Pancreas (tissue), 10 donors: ENCODE measurements around the gene THUMPD3. TPM values are rescaled to one million over a fixed set of nuclear protein-coding genes. Genes with fewer than 3 reads are reported as not detected.

ENCODE experiments used
- ATAC-seq, 4 donors: fragments of 200-7000 bp; cut with Tn5 transposase; one replicate each; pipeline versions ENCODE4 v1.8.0 to v1.9.1; 2020; ENCODE audit warnings: mild to moderate bottlenecking in 4 of 4, moderate library complexity in 4 of 4
- DNase-seq, 6 donors: peaks; one replicate each; pipeline ENCODE4 v3.0.0-alpha.2; 2020
- FAIRE-seq: peaks from 2 replicates; lab custom pipeline; 2012; peaks lifted over from hg19 to GRCh38; lab: Jason Lieb, UNC
- H3K27ac ChIP-seq, 4 donors: fragments of 200-600 bp; sonication (generic); 1 replicate in 3 of 4; 2 replicates in 1 of 4; pipeline versions ENCODE4 v1.5.0 to v1.8.0; 2020
- H3K27me3 ChIP-seq, 4 donors: fragments of 200-600 bp; one replicate each; pipeline ENCODE4 v1.8.0; 2021
- H3K36me3 ChIP-seq, 3 donors: fragments of 200-600 bp; sonication (generic) in 1 of 3; one replicate each; pipeline versions ENCODE4 v1.5.0 to v1.8.0; 2020 to 2021
- H3K4me1 ChIP-seq, 3 donors: fragments of 200-600 bp; one replicate each; pipeline ENCODE4 v1.8.0; 2021
- H3K4me3 ChIP-seq, 4 donors: fragments of 200-600 bp; sonication (generic) in 2 of 4; one replicate each; pipeline versions ENCODE4 v1.5.0 to v1.8.0; 2020 to 2021
- H3K9me3 ChIP-seq, 4 donors: fragments of 200-600 bp; one replicate each; pipeline ENCODE4 v1.8.0; 2021
- WGBS, 2 donors: extraction: QIAGEN DNeasy Blood & Tissue Kit; methylation state at CpG; one replicate each; pipeline ENCODE4 v1.1.7; 2013; 5-methylcytosine and 5-hydroxymethylcytosine counted together
- intact Hi-C, 3 donors: fragments of 100-400 bp; cut with DNase I; formaldehyde crosslinking; loops; one replicate each; pipeline versions ENCODE4 v1.11.1 to v1.14.2; 2022
- polyA plus RNA-seq, 2 donors: library from polyadenylated mRNA; stranded (reverse); fragments of 200-250 nt; gene quantifications; one replicate each; pipeline ENCODE4 v1.2.3, GENCODE V29; 2013
- total RNA-seq, 6 donors: library from RNA; stranded (reverse); fragmentation: NEBNext Ultra II Directional in 4 of 6; extraction: Animal tissue kit (Norgen Biotek cat#: 25700) in 4 of 6; gene quantifications; one replicate each; pipeline versions ENCODE4 v1.2.1 to v1.2.4, GENCODE V29; 2021 to 2023
- TF ChIP-seq, protein P1 (sequence below), 4 donors: fragments of 200-600 bp; sonication (generic) in 3 of 4; IDR thresholded peaks; one replicate each; pipeline versions ENCODE4 v1.5.0 to v1.8.0; 2021; ENCODE audit warnings: antibody characterized with exemption in 4 of 4
- donor health status: healthy with polysubstance abuse.
- donor health status: DM: no; HTN: no; CAD: no; lungs with moderate emphysema.
- donor health status: DM: no; HTN: no; CAD: no.
- donor health status: control.
- donor health status: control.
- donor health status: Bipolar disorder and iron deficiency.
- donor health status: DM: yes; HTN: yes; CAD: no.
- donor health status: DM: no; HTN: no; CAD: no.
- donor health status: DM: no; HTN: no; CAD: no.
- donor health status: DM: yes; HTN: yes; CAD: no.

The THUMPD3 gene
- total and polyA plus RNA-seq, 8 donors: 12.0 to 22.5 (median 16.4) TPM

DNA sequence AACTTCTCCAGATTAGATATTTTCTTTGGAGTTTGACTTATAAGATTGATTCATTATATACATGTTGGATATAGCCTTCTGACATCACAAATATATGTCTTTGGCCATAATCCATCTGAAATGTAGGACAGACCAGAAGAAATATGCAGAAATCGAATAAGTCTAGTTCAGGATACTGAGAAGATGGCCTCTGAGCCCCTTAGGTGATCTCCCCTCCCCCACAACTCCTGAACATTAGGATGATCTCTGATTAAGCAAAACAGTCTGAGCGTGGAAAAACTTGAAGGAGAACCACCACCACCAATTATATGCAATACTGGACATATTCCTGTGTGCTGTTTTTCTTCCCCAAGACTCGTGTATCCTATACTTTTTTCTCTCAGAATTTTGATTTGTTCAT lies 37.8 kb downstream of the THUMPD3 start:
- 22 to 27% methylated on average over 3 of the region's 3 CpGs for WGBS, 2 donors
- Histone ChIP-seq H3K27me3 (no peaks in the 10 kb centered on the region), H3K4me3 (peak overlapping the region in 1 of 4 donors; percentile 94), H3K27ac (peak overlapping the region in 2 of 4 donors; percentile 98 to 99), H3K4me1 (peaks cover 45 to 58% (median 56%) of the 10 kb centered on the region in 3 donors), H3K36me3 (no peaks in the 10 kb centered on the region), H3K9me3 (no peaks in the 10 kb centered on the region)
- TF ChIP-seq, protein P1, sequence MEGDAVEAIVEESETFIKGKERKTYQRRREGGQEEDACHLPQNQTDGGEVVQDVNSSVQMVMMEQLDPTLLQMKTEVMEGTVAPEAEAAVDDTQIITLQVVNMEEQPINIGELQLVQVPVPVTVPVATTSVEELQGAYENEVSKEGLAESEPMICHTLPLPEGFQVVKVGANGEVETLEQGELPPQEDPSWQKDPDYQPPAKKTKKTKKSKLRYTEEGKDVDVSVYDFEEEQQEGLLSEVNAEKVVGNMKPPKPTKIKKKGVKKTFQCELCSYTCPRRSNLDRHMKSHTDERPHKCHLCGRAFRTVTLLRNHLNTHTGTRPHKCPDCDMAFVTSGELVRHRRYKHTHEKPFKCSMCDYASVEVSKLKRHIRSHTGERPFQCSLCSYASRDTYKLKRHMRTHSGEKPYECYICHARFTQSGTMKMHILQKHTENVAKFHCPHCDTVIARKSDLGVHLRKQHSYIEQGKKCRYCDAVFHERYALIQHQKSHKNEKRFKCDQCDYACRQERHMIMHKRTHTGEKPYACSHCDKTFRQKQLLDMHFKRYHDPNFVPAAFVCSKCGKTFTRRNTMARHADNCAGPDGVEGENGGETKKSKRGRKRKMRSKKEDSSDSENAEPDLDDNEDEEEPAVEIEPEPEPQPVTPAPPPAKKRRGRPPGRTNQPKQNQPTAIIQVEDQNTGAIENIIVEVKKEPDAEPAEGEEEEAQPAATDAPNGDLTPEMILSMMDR (IDR thresholded peaks at IDR 0.05): no peak
- DNase-seq (no peak), FAIRE-seq (no peak), ATAC-seq (no peak)
- intact Hi-C loops: no loop called here

DNA sequence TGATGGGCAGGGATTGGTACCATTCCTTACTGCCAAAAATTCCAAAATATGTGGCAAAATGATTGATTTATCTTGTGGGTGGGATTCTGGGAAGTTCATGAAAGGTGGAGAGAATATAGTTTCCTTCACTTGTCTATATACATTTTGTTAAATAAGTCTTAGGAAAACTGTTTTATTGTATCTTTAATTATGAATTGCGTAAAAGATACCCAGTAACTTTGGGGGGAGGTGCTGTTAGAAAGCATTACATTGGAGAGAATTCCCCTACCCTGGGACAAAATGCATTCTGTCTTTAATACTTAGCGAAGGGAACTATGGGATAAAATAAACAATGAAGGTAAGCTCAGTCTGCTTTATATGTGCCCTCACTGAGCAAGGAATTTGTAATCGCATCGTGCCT lies 39.1 kb downstream of the THUMPD3 start:
- intact Hi-C loops: no loop called here
- no peak for ATAC-seq
- H3K4me3 ChIP-seq: no peak overlapping the region

DNA sequence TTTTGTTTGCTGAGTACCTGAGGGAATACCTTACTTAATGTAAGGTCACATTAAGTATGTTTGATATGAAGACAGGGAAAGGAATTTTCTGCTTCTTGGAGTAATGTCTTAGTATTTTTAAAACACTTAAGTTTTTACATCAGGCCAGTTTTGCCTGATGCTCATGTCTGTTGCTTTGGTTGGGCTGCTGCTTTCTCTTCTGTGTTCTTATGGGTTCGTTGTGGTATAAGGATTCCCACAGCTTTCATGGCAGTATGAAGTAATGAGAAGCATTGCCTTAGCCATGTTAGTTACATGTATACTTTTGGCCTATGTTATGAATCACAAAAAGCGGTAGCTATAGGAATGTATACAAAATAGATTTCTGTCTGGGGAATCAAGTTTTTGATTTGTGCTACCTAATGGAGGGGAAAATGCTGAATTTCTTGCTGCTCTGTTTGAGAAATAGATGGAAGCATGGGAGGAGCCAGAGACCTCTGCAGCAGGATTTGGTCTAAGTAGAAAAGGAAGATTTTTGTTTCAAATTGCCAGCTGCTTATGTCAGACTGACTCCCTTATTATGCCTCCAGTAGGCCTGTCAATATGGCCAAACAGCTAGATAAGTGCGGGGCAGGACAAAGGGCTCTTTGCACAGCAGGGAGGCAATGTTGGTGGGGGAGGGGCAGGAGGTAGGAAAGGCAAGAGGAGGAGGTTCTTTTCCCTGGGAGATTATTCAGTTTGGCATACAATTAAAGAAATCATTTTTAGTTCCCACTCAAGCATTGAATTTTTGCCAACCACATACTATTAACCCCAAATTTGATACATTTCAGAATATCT lies 39.8 kb downstream of the THUMPD3 start:
- Histone ChIP-seq H3K4me1 (peaks cover 48 to 64% (median 62%) of the 10 kb centered on the region in 3 donors), H3K9me3 (no peaks in the 10 kb centered on the region), H3K27ac (peak overlapping the region in 2 of 4 donors; percentile 9 to 20), H3K4me3 (no peak overlapping the region), H3K27me3 (no peaks in the 10 kb centered on the region), H3K36me3 (no peaks in the 10 kb centered on the region)
- FAIRE-seq (no peak), DNase-seq (peak in 5 of 6 donors; percentile 49 to 69 (median 60)), ATAC-seq (peak; percentile 15 to 58 (median 38))
- intact Hi-C loops: no loop called here
- TF ChIP-seq, protein P1 (IDR thresholded peaks at IDR 0.05): no peak
- WGBS, 2 donors: 10 to 12% methylated on average over 3 of the region's 3 CpGs

More for the DNA sequence above, 39.1 kb downstream of the THUMPD3 start:
- 15 to 18% methylated on average over 4 of the region's 4 CpGs for WGBS, 2 donors
- H3K9me3 ChIP-seq: no peaks in the 10 kb centered on the region
- TF ChIP-seq, protein P1 (IDR thresholded peaks at IDR 0.05): no peak
- no peaks in the 10 kb centered on the region for H3K27me3 ChIP-seq
- no peaks in the 10 kb centered on the region for H3K36me3 ChIP-seq
- peaks cover 48 to 64% (median 61%) of the 10 kb centered on the region in 3 donors for H3K4me1 ChIP-seq
- peak overlapping the region in 3 of 4 donors; percentile 8 to 20 (median 9) for H3K27ac ChIP-seq
- no peak for DNase-seq
- FAIRE-seq: no peak

DNA sequence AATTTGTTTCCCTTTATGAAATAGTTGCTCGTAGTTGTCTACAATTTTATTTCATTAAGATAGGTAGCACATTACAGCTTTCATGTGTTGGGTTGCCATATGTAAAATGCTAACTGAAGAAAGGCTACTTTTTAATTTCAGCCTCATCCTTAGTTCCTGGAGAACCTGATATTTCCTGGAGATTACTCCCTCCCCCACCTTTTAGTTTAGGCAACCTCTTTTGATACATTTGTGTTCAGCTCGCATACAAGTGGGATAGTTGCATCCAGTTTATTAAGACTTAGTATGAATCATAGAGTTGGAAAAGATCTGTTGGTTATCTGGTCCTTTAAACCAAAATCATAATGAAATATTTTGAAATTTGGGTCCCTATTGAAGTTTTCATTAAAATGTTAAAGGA lies 40.6 kb downstream of the THUMPD3 start:
- WGBS, 2 donors: 48 to 61% methylated on average over 2 of the region's 2 CpGs
- no peaks in the 10 kb centered on the region for H3K27me3 ChIP-seq
- no peak for DNase-seq
- no peak for FAIRE-seq
- intact Hi-C loops: no loop called here
- no peaks in the 10 kb centered on the region for H3K36me3 ChIP-seq
- peaks cover 48 to 72% (median 70%) of the 10 kb centered on the region in 3 donors for H3K4me1 ChIP-seq
- TF ChIP-seq, protein P1 (IDR thresholded peaks at IDR 0.05): no peak
- peak overlapping the region in 2 of 4 donors; percentile 9 to 12 for H3K27ac ChIP-seq
- no peak for ATAC-seq
- H3K4me3 ChIP-seq: no peak overlapping the region
- no peaks in the 10 kb centered on the region for H3K9me3 ChIP-seq

DNA sequence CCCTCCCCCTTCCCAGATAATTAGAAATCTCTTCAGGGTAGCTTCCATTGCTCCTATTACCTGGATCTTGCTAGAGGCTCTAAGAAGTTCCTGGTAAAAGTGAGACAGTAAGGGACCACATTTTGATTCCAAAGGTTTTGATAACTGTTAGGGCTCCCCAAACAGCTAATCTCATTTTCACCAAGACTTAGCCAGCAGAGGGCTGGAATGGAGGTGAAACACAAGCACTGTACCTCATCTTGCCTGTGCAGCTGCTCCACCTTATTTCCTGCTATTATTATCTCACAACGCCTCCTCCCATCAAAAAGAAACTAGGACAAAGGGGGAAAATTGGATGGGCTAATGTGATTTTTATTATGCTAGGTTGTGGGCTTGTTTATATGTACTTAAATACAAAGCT lies 41.8 kb downstream of the THUMPD3 start:
- TF ChIP-seq, protein P1 (IDR thresholded peaks at IDR 0.05): no peak
- WGBS, 2 donors: 4 to 10% methylated on average over 1 of the region's 1 CpG
- Histone ChIP-seq H3K4me3 (no peak overlapping the region), H3K27me3 (no peaks in the 10 kb centered on the region), H3K36me3 (no peaks in the 10 kb centered on the region), H3K9me3 (no peaks in the 10 kb centered on the region), H3K4me1 (peaks cover 48 to 79% (median 73%) of the 10 kb centered on the region in 3 donors), H3K27ac (peak overlapping the region in 1 of 4 donors; percentile 5)
- intact Hi-C loops: no loop called here
- FAIRE-seq: no peak
- peak in 1 of 4 donors; percentile 11 for ATAC-seq
- DNase-seq: no peak
